Superior temporal gyrus (tissue), 1 donor: ENCODE data around the gene PLXND1.
"Not testable (repeated sequence)": the region's sequence is repeated elsewhere in the genome, so short reads cannot be mapped to it uniquely, and the experiment has no call there.

Experiments
- DNase-seq: peaks from one replicate; pipeline ENCODE4 v3.0.0-alpha.2; 2016; ENCODE audit errors: extremely low spot score

The PLXND1 gene

GRCh38 chr3:129606636-129607390, at the start of gene PLXND1:
Gene PLXND1, minus strand, starts transcription at chr3:129606676. Its CDS starts 37 bp downstream, at chr3:129606639.
- peak; percentile 30 for DNase-seq

GRCh38 chr3:129655291-129655700, 48.8 kb upstream of the PLXND1 start:
- no peak for DNase-seq

- no peak for DNase-seq
Measured at GRCh38 chr3:129654131-129654530, 47.7 kb upstream of the PLXND1 start.

GRCh38 chr3:129653019-129653418, 46.5 kb upstream of the PLXND1 start:
- DNase-seq: no peak

DNA sequence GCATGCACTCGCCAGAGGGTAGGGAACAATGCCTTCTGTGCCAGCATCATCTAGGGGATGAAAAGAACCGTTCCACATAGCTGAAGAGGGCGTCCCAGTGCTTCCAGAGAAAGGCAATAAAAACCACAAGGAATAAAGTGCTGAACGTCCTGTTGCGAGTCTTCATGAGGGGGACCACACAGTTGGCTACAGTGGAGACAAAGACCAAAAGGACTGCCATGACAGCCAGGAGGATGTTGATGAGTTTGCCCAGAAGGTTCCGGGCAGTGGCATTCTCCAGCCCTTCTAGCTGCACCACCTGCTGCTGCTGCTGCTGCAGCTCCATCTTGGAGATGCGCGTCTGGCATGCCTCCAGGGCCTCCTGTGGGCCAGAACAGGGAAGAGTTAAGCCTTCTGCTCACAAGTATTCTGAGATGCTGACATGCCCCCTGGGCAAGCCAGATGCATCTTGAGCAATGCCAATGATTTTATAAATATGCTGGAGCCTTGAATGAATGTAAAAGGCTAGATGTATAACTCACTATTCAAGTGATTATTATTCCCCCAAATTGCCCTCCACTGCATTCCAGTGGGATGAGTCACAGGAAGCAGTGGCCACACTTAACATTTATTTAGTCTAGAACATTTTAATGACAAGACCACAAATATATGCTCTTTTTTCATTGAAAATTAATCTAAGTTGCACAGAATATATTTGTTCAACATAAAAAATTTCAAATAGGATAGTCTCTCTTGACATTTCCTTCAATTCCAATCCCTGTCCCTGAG, 45.1 kb upstream of the PLXND1 start:
- DNase-seq: peak; percentile 79

- DNase-seq: peak; percentile 86
Measured at GRCh38 chr3:129650256-129650872, 43.9 kb upstream of the PLXND1 start.

DNA sequence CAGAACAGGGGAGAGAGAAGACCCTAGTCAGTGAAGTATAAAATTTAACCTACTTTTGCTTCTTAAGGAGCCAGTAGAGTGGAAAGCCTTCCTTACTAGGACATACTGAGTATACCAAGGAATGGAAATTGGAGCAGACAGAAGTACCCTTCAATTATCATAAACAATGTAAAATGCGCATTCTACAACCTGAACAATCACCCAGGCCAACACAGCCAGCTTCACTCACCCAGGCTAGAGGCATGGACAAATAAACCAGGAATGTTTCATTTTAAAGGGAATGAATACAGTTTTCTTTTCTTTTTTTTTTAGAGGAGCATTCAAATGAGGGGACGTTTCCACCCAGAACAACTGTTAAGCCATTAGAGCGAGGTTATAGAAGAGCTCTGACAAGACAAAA, 41.9 kb upstream of the PLXND1 start:
- no peak for DNase-seq

DNA sequence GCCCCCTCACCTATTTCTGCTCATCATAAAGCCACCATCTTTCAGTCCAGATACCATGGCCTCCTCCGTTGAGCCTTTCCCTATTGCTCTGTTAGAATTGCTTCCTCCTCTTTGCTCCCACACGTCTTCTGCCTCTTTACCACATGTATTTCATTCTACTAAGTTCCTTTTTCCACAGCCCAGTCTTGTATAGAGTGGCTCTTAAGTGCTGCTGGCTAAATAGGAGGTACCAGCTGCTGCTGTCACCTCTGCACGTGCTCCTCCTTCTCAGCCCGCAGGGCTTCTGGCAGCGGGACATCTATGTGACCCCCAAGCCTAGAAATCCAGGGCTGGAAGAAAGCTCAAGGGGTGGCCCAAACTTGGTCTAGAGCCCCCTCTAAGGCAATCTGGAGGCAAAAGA, 38.8 kb upstream of the PLXND1 start:
- no peak for DNase-seq

GRCh38 chr3:129644836-129645235, 38.4 kb upstream of the PLXND1 start:
- DNase-seq: no peak

- not testable (repeated sequence) for DNase-seq
Measured at GRCh38 chr3:129641567-129642260, 35.2 kb upstream of the PLXND1 start.

- not testable (repeated sequence) for DNase-seq
Measured at GRCh38 chr3:129640985-129641384, 34.5 kb upstream of the PLXND1 start.

- DNase-seq: no peak
Measured at GRCh38 chr3:129638481-129638880, 32.0 kb upstream of the PLXND1 start.

- DNase-seq: no peak
Measured at GRCh38 chr3:129636082-129636481, 29.6 kb upstream of the PLXND1 start.

GRCh38 chr3:129635656-129636055, 29.2 kb upstream of the PLXND1 start:
- no peak for DNase-seq

- no peak for DNase-seq
Measured at GRCh38 chr3:129633751-129634481, 27.4 kb upstream of the PLXND1 start.

DNA sequence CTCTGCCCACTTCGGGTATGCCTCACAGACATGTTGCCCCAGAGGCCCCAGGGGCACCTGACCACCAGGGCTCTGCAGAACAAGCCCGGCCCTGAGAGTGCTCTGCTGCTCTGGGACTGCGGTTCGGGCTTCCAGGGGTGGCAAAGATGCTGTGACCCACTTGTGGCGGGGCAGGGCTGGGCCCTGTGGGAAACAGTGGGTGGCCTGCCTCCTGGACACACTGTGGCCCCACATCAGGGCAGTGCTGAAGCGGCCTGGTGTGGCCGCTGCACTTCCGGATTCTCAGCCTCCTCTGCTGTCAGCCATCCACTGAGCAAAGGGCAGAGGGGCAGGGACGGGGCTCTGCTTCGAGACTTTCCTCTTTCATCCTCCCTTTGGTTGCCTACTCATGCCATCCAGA, 26.5 kb upstream of the PLXND1 start:
- no peak for DNase-seq

- DNase-seq: no peak
Measured at GRCh38 chr3:129632556-129632955, 26.1 kb upstream of the PLXND1 start.

GRCh38 chr3:129632056-129632455, 25.6 kb upstream of the PLXND1 start:
- DNase-seq: no peak

- DNase-seq: no peak
Measured at GRCh38 chr3:129629011-129629410, 22.5 kb upstream of the PLXND1 start.

DNA sequence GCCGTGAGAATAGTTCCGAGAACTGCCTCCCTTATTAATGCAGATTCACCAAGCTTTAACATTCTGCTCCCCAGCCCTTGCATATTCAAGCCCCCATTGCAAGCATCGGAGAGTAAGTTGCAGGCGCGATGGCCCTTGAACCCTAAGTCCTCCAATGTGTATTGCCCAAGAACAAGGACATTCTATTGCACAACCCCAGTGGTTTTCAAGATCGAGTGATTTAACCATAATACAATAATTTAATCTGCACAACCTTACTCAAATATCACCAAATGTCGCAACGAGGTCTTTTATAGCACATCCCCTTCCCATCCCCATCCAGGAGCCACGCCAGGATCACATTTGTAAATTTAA, 21.7 kb upstream of the PLXND1 start:
- DNase-seq: no peak

GRCh38 chr3:129627350-129628168, 21.1 kb upstream of the PLXND1 start:
- DNase-seq: peak; percentile 91
